ENCODE measurements around the gene SLC2A13.
"Not testable (repeated sequence)": the region's sequence is repeated elsewhere in the genome, so short reads cannot be mapped to it uniquely, and the experiment has no call there.

SLC2A13 gene

DNA sequence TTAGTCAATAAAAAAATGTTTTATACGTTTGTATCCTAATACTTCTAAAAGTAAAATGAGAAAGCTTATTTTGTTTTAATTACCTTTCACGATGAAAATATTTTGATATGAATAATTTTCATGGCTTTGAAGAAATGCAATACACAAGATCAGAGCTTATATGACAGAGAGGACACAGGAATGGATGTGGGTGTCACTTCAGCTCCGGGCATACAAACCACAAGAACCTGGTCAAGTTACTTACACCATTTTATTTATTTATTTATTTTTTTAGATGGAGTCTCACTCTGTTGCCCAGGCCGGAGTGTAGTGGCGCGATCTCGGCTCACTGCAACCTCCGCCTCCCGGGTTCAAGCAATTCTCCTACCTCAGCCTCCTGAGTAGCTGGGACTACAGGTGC lies 74.9 kb downstream of the SLC2A13 start:
- not testable (repeated sequence) for H3K27ac ChIP-seq (ENCODE audit: low read depth, low read length); H3K36me3 ChIP-seq (ENCODE audit: control insufficient read depth, insufficient read depth, low read length); H3K4me1 ChIP-seq (ENCODE audit: control insufficient read depth, insufficient read depth, low read length); H3K9ac ChIP-seq (ENCODE audit: low read length); H3K4me3 ChIP-seq (ENCODE audit: low read length); H3K27me3 ChIP-seq (ENCODE audit: control insufficient read depth, insufficient read depth, low read length)

DNA sequence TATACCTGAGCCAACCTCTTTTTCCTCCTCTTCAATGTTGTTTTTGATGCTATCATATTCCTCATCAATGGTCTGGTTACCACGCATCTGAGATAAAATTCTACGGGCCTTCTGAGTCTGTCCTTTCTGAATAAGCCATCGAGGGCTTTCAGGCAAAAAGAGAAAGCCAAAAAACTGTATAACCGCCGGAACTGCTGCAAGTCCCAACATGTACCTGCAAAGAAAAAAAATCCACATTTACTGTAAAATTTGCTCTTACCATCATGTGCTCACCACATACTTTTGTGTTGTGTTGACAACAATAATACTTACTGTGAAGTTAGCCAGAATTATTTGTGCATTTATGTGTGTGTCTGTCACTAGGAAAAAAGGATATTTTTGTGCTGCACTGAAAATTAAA lies 77.6 kb downstream of the SLC2A13 start:
- Histone ChIP-seq H3K27me3 (ENCODE audit: control insufficient read depth, insufficient read depth, low read length) (no peaks in the 10 kb centered on the region), H3K9ac (ENCODE audit: low read length) (no peak overlapping the region), H3K27ac (ENCODE audit: low read depth, low read length) (no peak overlapping the region), H3K4me3 (ENCODE audit: low read length) (no peak overlapping the region), H3K36me3 (ENCODE audit: control insufficient read depth, insufficient read depth, low read length) (no peaks in the 10 kb centered on the region), H3K4me1 (ENCODE audit: control insufficient read depth, insufficient read depth, low read length) (no peaks in the 10 kb centered on the region)

GRCh38 chr12:40022850-40023249 lies 83.0 kb downstream of the SLC2A13 start:
- Histone ChIP-seq H3K36me3 (ENCODE audit: control insufficient read depth, insufficient read depth, low read length) (no peaks in the 10 kb centered on the region), H3K4me3 (ENCODE audit: low read length) (no peak overlapping the region), H3K9ac (ENCODE audit: low read length) (no peak overlapping the region), H3K4me1 (ENCODE audit: control insufficient read depth, insufficient read depth, low read length) (no peaks in the 10 kb centered on the region), H3K27ac (ENCODE audit: low read depth, low read length) (no peak overlapping the region), H3K27me3 (ENCODE audit: control insufficient read depth, insufficient read depth, low read length) (no peaks in the 10 kb centered on the region)

DNA sequence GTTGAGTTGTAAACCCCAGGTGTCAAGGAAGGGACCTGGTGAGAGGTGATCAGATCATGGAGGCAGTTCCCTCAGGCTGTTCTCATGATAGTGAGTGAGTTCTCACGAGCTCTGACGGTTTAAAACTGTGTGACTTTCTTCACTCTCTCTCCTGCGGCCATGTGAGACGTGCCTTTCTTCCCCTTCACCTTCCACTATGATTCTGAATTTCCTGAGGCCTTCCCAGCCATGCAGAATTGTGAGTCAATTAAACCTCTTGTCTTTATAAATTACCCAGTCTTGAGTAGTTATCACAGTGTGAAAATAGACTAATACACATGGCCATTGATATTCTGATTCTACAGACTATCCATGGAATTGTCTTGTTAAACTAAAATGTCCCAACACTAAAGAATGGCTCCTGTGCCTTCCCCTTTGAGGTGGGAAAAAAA lies 85.6 kb downstream of the SLC2A13 start:
- no peak overlapping the region for H3K27ac ChIP-seq (ENCODE audit: low read depth, low read length)

DNA sequence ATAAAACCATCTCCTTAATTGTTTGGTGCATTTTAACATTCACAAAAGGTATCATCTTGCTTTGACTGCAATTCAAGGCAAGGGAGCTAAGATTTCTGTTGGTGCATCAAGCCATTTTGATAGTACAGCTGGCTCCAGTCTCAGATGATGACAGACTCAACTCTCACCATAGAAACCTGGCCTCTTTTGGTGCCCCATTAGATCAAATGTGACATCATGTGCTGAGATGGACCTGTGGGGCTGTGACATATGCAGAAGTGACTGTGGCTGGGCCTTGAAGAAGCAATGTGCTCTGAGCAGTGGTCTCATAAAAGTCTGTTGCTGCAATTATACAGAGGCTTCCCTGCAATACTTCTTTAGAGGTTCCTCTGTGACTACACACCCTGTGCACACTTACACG lies 88.4 kb downstream of the SLC2A13 start:
- no peak overlapping the region for H3K4me3 ChIP-seq (ENCODE audit: low read length)
- no peak overlapping the region for H3K9ac ChIP-seq (ENCODE audit: low read length)
- H3K27ac ChIP-seq (ENCODE audit: low read depth, low read length), result no peak overlapping the region
- no peaks in the 10 kb centered on the region for H3K27me3 ChIP-seq (ENCODE audit: control insufficient read depth, insufficient read depth, low read length)
- H3K4me1 ChIP-seq (ENCODE audit: control insufficient read depth, insufficient read depth, low read length), result no peaks in the 10 kb centered on the region
- H3K36me3 ChIP-seq (ENCODE audit: control insufficient read depth, insufficient read depth, low read length), result no peaks in the 10 kb centered on the region

More for the DNA sequence above, 85.6 kb downstream of the SLC2A13 start:
- H3K4me3 ChIP-seq (ENCODE audit: low read length), result no peak overlapping the region
- H3K4me1 ChIP-seq (ENCODE audit: control insufficient read depth, insufficient read depth, low read length), result no peaks in the 10 kb centered on the region
- H3K27me3 ChIP-seq (ENCODE audit: control insufficient read depth, insufficient read depth, low read length), result no peaks in the 10 kb centered on the region
- no peak overlapping the region for H3K9ac ChIP-seq (ENCODE audit: low read length)
- no peaks in the 10 kb centered on the region for H3K36me3 ChIP-seq (ENCODE audit: control insufficient read depth, insufficient read depth, low read length)

DNA sequence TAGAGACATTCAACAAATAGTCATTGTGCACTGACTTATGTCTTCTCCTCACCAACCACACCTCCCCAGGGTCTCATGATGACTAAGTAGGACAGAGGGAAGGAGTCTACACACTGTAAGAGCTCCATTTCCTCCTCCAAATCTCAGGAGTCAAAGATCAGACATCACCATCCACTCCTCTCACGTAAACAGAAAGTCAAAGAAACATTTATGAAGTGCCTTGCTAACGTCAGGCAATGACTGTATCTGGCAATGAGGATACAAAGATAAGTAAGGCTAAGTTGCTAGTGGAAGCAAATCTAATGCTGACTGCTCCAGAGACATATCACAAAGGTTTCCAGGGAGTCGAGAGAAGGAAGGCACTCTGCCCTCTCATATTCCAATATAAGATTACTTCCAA lies 88.9 kb downstream of the SLC2A13 start:
- H3K27me3 ChIP-seq (ENCODE audit: control insufficient read depth, insufficient read depth, low read length), result no peaks in the 10 kb centered on the region
- H3K36me3 ChIP-seq (ENCODE audit: control insufficient read depth, insufficient read depth, low read length), result no peaks in the 10 kb centered on the region
- no peak overlapping the region for H3K4me3 ChIP-seq (ENCODE audit: low read length)
- no peak overlapping the region for H3K9ac ChIP-seq (ENCODE audit: low read length)
- H3K4me1 ChIP-seq (ENCODE audit: control insufficient read depth, insufficient read depth, low read length), result peaks cover under 1% of the 10 kb centered on the region
- no peak overlapping the region for H3K27ac ChIP-seq (ENCODE audit: low read depth, low read length)

DNA sequence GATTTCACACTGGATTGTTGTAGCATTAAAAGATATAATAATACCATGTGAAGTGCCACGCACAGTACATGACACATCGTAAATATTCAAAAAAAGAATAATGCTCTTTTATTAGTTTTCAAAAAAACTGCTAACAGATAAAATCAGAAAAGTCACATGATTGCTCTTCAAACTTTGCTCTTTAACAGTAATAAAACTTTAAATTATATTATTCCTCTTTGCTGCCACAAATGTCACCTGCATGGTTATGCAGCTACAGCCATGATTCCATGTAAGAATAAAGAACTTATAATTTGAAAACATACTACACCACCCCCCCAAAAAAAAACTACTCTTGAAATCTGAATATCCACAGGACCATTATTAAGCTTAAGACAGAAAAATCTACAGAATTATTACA lies 90.0 kb downstream of the SLC2A13 start:
- Histone ChIP-seq H3K9ac (ENCODE audit: low read length) (no peak overlapping the region), H3K27ac (ENCODE audit: low read depth, low read length) (no peak overlapping the region), H3K27me3 (ENCODE audit: control insufficient read depth, insufficient read depth, low read length) (no peaks in the 10 kb centered on the region), H3K36me3 (ENCODE audit: control insufficient read depth, insufficient read depth, low read length) (no peaks in the 10 kb centered on the region), H3K4me1 (ENCODE audit: control insufficient read depth, insufficient read depth, low read length) (peaks cover 6% of the 10 kb centered on the region), H3K4me3 (ENCODE audit: low read length) (no peak overlapping the region)

DNA sequence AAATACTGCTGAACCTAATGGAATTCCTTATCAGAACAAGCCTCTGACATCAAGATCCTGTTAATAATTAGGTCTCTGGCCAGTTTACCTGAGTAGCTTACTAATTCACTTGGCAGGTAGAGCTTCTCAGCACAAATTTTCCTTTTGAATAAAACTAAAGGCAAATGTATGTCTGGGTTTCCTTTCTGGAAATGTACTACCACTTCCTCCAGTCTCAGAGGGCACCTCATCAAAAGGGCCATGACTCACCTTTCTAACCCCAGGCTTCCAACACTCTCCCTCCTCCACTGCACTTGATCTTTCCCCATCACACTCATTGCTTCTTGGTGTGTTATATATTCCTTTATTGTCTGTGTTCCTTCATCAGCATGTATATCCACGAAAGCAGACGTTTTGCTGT lies 90.5 kb downstream of the SLC2A13 start:
- Histone ChIP-seq H3K9ac (ENCODE audit: low read length) (no peak overlapping the region), H3K4me3 (ENCODE audit: low read length) (no peak overlapping the region), H3K36me3 (ENCODE audit: control insufficient read depth, insufficient read depth, low read length) (no peaks in the 10 kb centered on the region), H3K4me1 (ENCODE audit: control insufficient read depth, insufficient read depth, low read length) (peaks cover 6% of the 10 kb centered on the region), H3K27me3 (ENCODE audit: control insufficient read depth, insufficient read depth, low read length) (no peaks in the 10 kb centered on the region), H3K27ac (ENCODE audit: low read depth, low read length) (no peak overlapping the region)

- Histone ChIP-seq H3K4me1 (ENCODE audit: control insufficient read depth, insufficient read depth, low read length) (peaks cover 6% of the 10 kb centered on the region), H3K9ac (ENCODE audit: low read length) (no peak overlapping the region), H3K4me3 (ENCODE audit: low read length) (no peak overlapping the region), H3K36me3 (ENCODE audit: control insufficient read depth, insufficient read depth, low read length) (no peaks in the 10 kb centered on the region), H3K27ac (ENCODE audit: low read depth, low read length) (no peak overlapping the region), H3K27me3 (ENCODE audit: control insufficient read depth, insufficient read depth, low read length) (no peaks in the 10 kb centered on the region)
These were observed 92.0 kb downstream of the SLC2A13 start for GRCh38 chr12:40013847-40014246.

GRCh38 chr12:40013292-40013691 lies 92.6 kb downstream of the SLC2A13 start:
- Histone ChIP-seq H3K9ac (ENCODE audit: low read length) (no peak overlapping the region), H3K4me1 (ENCODE audit: control insufficient read depth, insufficient read depth, low read length) (peaks cover 6% of the 10 kb centered on the region), H3K27me3 (ENCODE audit: control insufficient read depth, insufficient read depth, low read length) (no peaks in the 10 kb centered on the region), H3K4me3 (ENCODE audit: low read length) (no peak overlapping the region), H3K27ac (ENCODE audit: low read depth, low read length) (no peak overlapping the region), H3K36me3 (ENCODE audit: control insufficient read depth, insufficient read depth, low read length) (no peaks in the 10 kb centered on the region)

- Histone ChIP-seq H3K27ac (ENCODE audit: low read depth, low read length) (no peak overlapping the region), H3K9ac (ENCODE audit: low read length) (no peak overlapping the region), H3K4me1 (ENCODE audit: control insufficient read depth, insufficient read depth, low read length) (peaks cover 6% of the 10 kb centered on the region), H3K4me3 (ENCODE audit: low read length) (no peak overlapping the region), H3K36me3 (ENCODE audit: control insufficient read depth, insufficient read depth, low read length) (no peaks in the 10 kb centered on the region), H3K27me3 (ENCODE audit: control insufficient read depth, insufficient read depth, low read length) (no peaks in the 10 kb centered on the region)
These were observed 93.2 kb downstream of the SLC2A13 start for GRCh38 chr12:40012711-40013110.

- Histone ChIP-seq H3K27ac (ENCODE audit: low read depth, low read length) (no peak overlapping the region), H3K27me3 (ENCODE audit: control insufficient read depth, insufficient read depth, low read length) (no peaks in the 10 kb centered on the region), H3K9ac (ENCODE audit: low read length) (no peak overlapping the region), H3K36me3 (ENCODE audit: control insufficient read depth, insufficient read depth, low read length) (no peaks in the 10 kb centered on the region), H3K4me3 (ENCODE audit: low read length) (peak overlapping the region; percentile 38), H3K4me1 (ENCODE audit: control insufficient read depth, insufficient read depth, low read length) (peaks cover 6% of the 10 kb centered on the region)
These were observed 94.1 kb downstream of the SLC2A13 start for GRCh38 chr12:40011775-40012129.

DNA sequence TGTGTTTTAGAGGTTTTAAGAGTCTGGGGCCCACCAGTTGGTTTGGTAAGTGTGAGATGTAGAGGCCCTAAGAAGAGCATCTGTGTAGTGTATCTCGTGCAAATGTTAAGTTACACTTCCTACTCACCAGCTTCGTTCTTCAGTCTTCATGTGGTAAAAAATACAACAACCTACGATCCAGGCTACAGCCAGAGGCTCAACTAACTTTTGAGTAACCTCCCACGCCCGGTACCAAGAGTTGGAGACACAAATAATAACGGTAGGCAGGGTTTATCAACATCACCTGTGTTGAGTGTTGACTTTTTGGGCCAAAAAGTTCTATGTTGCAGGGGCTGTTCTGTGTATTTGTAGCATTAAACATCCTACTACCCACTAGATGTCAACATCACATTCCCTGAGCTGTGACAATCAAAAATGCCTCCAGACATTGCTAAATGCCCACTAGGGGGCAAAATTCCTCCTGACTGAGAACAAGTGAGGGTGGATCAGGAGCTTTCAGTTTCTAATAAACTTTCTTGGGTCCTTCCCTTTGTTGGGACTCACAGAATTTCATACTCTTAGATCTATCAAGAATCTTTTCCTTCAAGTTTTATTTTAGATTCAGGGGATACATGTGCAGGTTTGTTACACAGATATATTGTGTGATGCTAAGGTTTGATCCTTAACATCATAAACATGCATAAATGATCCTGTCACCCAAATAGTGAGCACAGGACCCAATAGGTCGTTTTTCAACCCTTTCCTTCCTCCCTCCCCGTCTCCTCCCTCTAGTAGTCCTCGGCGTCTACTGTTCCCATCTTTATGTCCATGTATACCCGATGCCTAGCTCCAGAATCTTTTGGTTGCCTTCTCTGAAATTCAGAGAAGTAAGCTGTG lies 94.7 kb downstream of the SLC2A13 start:
- H3K4me1 ChIP-seq (ENCODE audit: control insufficient read depth, insufficient read depth, low read length), result peaks cover 6% of the 10 kb centered on the region
- H3K4me3 ChIP-seq (ENCODE audit: low read length), result peak overlapping the region; percentile 38
- no peak overlapping the region for H3K9ac ChIP-seq (ENCODE audit: low read length)
- no peak overlapping the region for H3K27ac ChIP-seq (ENCODE audit: low read depth, low read length)
- H3K36me3 ChIP-seq (ENCODE audit: control insufficient read depth, insufficient read depth, low read length), result no peaks in the 10 kb centered on the region
- H3K27me3 ChIP-seq (ENCODE audit: control insufficient read depth, insufficient read depth, low read length), result no peaks in the 10 kb centered on the region

Data from rectal smooth muscle tissue (tissue), 1 donor.